ENCODE measurements around the gene LCOR. TPM values are rescaled to one million over a fixed set of nuclear protein-coding genes. Genes with fewer than 3 reads are reported as not detected.

LCOR gene
- total RNA-seq, 4 donors from 2014 or later = 7.7 to 2,027 (median 132) TPM

DNA sequence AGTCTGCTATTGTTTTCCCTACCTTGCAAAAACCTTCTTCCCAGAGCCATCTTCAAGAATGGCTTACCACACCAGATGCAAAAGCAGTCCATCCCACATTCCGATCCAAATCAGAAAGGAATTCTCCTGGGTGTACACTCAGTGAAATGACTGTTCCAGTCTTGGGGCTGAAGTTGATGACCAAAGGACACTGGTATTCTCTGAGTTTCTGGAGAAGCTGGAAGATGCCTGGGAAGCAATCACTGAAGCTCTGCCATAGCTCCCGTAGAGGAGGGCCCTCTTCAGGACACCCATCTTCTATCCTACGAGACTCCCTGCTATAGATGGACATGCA lies 155.7 kb downstream of the LCOR start:
- intact Hi-C loops (cut with DNase I; ENCODE audit: low total_unique reads) = no loop called here
- Histone ChIP-seq H3K27ac (no peak overlapping the region), H3K4me1 (no peaks in the 10 kb centered on the region), H3K36me3 (no peaks in the 10 kb centered on the region), H3K9me3 (no peaks in the 10 kb centered on the region), H3K4me3 (no peak overlapping the region), H3K27me3 (no peaks in the 10 kb centered on the region)
- TF ChIP-seq, protein P1, sequence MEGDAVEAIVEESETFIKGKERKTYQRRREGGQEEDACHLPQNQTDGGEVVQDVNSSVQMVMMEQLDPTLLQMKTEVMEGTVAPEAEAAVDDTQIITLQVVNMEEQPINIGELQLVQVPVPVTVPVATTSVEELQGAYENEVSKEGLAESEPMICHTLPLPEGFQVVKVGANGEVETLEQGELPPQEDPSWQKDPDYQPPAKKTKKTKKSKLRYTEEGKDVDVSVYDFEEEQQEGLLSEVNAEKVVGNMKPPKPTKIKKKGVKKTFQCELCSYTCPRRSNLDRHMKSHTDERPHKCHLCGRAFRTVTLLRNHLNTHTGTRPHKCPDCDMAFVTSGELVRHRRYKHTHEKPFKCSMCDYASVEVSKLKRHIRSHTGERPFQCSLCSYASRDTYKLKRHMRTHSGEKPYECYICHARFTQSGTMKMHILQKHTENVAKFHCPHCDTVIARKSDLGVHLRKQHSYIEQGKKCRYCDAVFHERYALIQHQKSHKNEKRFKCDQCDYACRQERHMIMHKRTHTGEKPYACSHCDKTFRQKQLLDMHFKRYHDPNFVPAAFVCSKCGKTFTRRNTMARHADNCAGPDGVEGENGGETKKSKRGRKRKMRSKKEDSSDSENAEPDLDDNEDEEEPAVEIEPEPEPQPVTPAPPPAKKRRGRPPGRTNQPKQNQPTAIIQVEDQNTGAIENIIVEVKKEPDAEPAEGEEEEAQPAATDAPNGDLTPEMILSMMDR (IDR thresholded peaks at IDR 0.05) = no peak
- TF ChIP-seq POLR2A (IDR thresholded peaks at IDR 0.05) = no peak
- DNase-seq = no peak

DNA sequence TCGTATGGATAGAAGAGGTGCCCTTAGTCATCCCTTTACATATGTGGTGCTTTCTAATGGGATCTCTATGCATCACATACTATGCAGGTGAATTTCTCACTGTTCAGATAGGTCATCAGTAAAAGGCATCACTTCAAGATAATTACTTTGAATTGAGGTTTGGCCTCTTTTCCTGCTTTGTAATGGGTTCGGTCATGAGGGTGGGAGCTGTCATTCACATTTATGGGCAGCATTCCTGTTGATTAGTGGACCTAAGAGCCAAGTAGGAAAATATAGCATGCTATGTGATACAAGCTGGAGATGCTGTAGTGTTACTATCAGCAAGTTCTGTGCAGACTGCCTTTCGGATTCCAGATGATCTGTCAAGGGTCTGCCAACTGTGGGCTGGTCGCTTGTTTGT lies 156.3 kb downstream of the LCOR start:
- Histone ChIP-seq H3K4me3 (no peak overlapping the region), H3K27ac (no peak overlapping the region), H3K4me1 (no peaks in the 10 kb centered on the region), H3K36me3 (no peaks in the 10 kb centered on the region), H3K27me3 (no peaks in the 10 kb centered on the region), H3K9me3 (no peaks in the 10 kb centered on the region)
- TF ChIP-seq, protein P1 (IDR thresholded peaks at IDR 0.05) = no peak
- TF ChIP-seq POLR2A (IDR thresholded peaks at IDR 0.05) = no peak
- intact Hi-C loops (cut with DNase I; ENCODE audit: low total_unique reads) = no loop called here
- DNase-seq = no peak

DNA sequence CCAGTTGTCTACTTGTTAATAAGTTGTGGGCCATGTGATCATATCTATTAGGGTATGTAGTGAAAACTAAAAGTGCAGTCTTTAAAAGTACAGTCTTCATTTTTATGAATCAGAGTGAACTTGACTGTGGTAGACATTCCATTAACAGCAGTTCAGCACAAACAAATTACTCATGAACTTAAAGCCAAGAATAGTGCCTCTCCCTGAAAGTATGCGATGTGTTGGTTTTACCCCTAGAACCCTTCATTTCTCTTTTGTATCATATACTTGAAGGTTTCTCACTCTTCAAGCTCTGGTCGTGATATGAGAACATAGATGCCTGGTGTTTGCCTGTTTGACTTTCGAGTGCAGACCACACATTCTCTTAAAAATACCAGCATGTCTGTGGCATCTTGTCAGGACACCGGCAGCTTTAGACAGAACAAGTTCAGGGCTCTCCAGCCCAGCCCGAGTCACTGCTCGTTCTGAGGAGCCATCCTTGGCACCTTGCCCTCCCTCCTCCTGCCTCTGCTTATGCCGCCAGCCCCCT lies 159.3 kb downstream of the LCOR start:
- H3K27ac ChIP-seq = no peak overlapping the region
- DNase-seq = no peak
- no peak for TF ChIP-seq POLR2A (IDR thresholded peaks at IDR 0.05)
- TF ChIP-seq, protein P1 (IDR thresholded peaks at IDR 0.05) = no peak

DNA sequence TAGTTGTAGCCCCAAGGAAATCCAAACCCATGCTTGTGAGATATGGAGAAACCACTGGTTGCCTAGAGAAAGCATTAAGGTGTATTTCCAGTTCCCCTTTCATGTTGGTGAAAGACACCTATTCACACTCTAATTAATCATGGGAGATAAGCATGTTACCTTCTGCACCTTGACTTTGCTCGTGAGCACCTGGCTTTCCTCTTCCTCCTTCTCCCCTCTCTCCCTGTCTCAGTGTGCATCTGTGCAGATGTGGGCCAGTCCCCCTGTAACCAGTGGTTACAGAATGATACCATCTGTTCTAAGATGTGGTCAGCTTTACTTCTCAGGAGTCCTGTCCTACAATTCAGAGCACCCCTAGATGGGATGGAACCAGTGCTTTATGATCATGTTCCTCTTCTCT lies 160.6 kb downstream of the LCOR start:
- Histone ChIP-seq H3K4me3 (no peak overlapping the region), H3K4me1 (no peaks in the 10 kb centered on the region), H3K27me3 (no peaks in the 10 kb centered on the region), H3K27ac (no peak overlapping the region), H3K9me3 (no peaks in the 10 kb centered on the region), H3K36me3 (no peaks in the 10 kb centered on the region)
- DNase-seq = no peak
- TF ChIP-seq POLR2A (IDR thresholded peaks at IDR 0.05) = no peak
- intact Hi-C loops (cut with DNase I; ENCODE audit: low total_unique reads) = no loop called here

More for the DNA sequence above, 159.3 kb downstream of the LCOR start:
- Histone ChIP-seq H3K27me3 (no peaks in the 10 kb centered on the region), H3K36me3 (no peaks in the 10 kb centered on the region), H3K4me1 (no peaks in the 10 kb centered on the region), H3K4me3 (no peak overlapping the region), H3K9me3 (no peaks in the 10 kb centered on the region)
- intact Hi-C loops (cut with DNase I; ENCODE audit: low total_unique reads) = no loop called here

DNA sequence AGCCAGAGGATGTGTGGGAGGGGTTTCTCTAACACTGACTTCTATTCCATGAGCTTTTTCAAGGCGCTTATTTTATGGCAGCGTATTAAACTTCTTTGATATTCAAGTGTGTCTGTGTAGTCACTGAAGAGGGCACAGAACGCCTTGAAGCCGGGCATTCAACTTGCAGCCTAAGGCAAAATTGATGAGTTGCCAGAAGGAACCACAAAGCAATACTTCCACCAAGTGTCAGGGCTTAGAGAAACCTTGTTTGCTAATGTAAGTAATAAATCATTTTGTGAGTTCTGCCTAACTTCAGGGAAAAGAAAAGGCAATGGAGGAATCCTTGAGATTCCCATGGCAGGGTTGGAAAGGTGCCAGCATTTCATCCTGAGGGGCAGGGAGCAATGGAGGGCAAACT lies 163.8 kb downstream of the LCOR start:
- intact Hi-C loops (cut with DNase I; ENCODE audit: low total_unique reads) = no loop called here
- no peak for TF ChIP-seq POLR2A (IDR thresholded peaks at IDR 0.05)
- TF ChIP-seq, protein P1 (IDR thresholded peaks at IDR 0.05) = no peak
- Histone ChIP-seq H3K27me3 (no peaks in the 10 kb centered on the region), H3K27ac (no peak overlapping the region), H3K4me3 (no peak overlapping the region), H3K9me3 (no peaks in the 10 kb centered on the region), H3K36me3 (no peaks in the 10 kb centered on the region), H3K4me1 (no peaks in the 10 kb centered on the region)
- no peak for DNase-seq
